HG03439 (cell line): ENCODE data around the gene PRR35.
A peak's percentile ranks its signal among the peaks of the same experiment; 100 is the strongest.

Source experiments
- ATAC-seq: cut with Tn5 transposase; IDR thresholded peaks from one replicate; pipeline ENCODE4 v1.9.1; 2021; ENCODE audit warnings: mild to moderate bottlenecking, moderate library complexity; ENCODE audit not compliant: unreplicated experiment

The PRR35 gene

GRCh38 chr16:578232-578869 lies 18.2 kb downstream of the PRR35 start:
- ATAC-seq = no peak

GRCh38 chr16:578870-579405 lies 18.7 kb downstream of the PRR35 start:
- ATAC-seq = no peak

GRCh38 chr16:580141-580945 lies 20.1 kb downstream of the PRR35 start:
- no peak for ATAC-seq

DNA sequence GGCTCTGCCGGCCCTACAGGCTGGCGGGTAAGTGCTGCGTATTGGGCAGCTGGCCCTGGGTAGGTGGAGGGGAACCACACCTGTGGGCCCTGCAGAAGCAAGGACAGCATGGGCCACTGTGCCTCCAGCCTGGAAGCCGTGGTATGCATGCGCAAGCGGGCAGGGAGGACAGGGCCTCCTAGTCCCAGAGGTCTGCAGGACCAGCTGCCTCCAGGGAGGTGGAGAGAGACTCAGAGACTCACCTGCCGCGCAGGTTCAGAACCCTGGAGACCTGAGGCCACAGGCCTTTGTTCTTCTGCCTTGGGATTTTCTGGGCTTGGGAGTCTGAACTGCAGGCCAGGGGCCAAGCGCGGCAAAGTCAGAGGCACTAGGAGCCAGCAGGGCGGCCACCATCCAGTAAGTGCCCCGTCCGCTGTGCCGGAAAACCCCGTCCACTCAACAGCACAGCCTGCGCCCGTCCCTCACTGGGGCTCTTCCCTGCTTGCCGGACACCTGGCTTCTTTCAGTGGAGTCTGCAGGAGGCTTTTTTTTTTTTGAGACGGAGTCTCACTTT lies 20.8 kb downstream of the PRR35 start:
- ATAC-seq = no peak

GRCh38 chr16:582218-582613 lies 22.0 kb downstream of the PRR35 start:
- no peak for ATAC-seq

DNA sequence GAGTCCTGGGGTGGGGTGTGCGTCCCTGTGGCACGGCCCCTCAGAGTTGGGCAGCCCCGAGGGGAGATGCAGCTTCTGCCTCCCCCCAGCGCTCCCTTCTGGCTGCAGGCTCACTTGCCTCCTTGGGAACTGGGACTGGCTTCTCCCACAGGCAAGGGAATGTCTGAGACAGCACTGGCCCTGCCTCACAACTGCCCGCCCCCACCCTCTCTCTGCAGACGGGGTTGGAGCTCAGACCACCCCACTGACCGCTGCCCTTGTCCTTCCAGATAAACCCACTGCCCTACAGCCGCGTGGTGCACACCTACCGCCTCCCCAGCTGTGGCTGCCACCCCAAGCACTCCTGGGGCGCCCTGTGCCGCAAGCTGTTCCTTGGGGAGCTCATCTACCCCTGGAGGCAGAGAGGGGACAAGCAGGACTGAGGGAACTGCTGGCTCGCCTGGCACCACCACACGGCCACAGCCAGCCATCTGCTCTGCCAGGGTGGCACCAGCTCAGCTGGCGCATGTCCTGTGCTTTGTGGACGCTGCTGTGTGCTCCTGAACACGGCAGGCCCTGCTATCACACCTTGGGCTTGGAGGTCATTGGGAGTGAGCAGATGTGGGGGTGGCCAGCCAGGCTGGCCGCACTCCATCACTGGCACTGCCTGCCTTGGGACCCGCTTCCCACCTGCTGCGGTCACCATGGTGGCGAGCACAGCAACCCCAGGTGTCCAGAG lies 22.6 kb downstream of the PRR35 start:
- no peak for ATAC-seq

DNA sequence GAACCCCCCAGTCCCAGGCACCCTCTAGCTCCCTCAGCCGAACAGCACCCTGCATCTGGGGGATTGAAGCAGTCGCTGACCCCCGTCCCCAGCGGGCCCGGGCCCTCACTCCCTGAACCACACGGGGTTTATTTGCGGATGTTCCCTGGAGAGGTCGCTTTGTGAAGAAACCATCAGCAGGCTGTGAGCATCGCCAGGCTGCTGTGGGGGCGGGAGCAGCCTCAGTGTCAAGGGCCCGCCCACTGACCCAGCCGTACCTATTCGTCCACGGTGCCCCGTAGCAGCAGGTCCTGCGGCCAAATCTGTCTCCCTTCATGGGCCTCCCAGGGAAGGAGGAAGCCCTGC lies 23.2 kb downstream of the PRR35 start:
- ATAC-seq = no peak

DNA sequence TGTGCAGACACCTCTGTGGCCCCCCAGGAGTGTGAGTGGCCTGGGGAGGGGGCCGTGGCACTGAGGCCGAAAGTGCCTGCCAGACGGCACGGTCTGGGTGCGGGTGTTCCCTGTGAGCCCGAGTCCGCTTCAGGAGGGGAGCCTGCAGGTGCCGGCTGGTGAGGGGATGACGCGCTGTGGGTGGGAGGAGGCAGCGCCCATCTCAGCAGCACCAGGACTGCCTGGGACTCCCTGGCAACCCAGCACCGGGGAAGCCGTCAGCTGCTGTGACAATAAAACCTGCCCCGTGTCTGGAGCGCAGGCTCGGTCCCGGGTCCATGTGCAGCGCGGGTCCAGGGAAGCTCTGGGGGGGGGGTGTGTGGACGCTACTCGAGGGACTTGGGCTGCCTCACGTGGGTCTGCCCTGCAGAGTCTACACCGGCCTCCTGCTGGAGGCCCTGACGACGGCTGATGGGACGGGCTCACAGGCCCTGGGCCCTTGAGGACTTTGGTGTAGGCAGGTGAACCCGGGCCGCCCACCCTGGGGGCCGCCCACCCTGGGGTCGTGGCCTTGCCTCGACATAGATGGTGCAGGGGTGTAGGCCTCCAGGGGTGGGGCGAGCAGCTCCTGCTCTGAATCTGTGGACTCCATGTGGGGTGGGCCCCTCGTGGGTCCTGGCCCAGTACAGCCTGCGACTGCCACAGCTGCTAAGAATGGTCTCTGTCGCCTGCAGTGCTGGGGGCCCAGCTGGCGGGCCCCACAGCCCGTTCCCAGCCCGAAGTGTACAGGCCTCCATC lies 23.8 kb downstream of the PRR35 start:
- ATAC-seq = no peak

DNA sequence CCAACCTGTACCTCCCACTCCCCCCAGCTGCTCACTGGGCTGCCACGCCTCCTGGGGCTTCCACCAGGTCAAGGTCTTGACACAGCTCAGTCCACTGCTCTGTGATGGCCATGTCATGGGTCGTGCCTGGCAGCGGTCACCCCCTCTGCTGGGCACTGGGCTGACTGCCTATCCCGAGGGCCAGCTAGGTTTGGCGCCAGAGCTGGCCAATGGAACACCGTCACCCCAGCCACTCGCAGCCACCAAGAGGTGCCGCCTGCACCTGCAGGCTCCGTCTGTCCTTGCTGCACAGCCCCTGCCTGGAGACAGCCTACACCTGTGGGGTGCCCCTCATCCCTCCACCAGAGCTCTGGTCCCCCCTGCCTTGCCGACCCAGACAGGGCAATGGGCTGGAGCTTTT lies 25.2 kb downstream of the PRR35 start:
- no peak for ATAC-seq

GRCh38 chr16:586047-586644 lies 26.0 kb downstream of the PRR35 start:
- no peak for ATAC-seq

DNA sequence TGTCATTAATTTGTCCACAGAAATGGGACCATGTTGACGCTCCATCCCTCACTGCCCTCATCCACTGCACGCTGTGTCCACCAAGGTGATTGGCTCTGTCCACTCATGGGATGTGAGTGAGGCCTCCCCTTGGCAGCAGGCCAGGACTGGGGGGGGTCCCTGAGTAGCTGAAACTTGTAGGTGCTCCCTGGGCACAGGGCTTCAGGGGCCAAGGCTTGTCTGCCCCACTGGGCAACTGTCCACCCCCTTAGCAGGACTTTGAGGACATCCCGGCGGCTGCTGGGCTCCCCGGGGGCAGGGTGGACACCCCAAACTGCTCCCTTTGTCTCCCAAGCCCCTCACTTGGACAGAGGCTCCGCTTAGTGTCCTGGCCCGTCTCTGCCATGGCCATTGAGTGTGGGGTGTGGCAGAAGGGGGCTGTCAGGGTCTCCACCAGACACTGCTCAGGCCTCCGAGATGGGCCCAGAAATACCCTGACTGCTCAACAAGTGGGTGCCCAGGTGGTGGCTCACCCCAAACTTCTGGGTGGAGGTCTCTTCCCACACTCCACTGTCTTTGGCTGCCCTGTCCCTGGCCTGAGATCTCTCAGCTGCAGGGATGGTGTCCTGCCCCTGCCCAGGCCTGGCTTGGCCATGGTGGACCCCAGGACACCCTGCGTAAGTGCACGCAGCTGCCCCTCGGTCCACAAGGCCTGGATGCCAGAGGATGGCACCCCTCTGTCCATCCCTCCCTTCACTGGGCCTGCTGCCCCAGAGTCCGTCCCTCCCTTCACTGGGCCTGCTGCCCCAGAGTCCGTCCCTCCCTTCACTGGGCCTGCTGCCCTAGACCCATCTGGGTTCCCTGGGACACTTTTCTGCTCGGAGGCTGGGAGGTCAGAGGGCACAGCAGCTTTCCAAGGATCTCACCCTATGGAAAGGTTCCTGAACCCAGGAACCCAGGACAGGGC lies 26.7 kb downstream of the PRR35 start:
- no peak for ATAC-seq

- ATAC-seq = no peak
Observed at GRCh38 chr16:588639-588888, 28.4 kb downstream of the PRR35 start.

- peak; percentile 77 for ATAC-seq
Observed at GRCh38 chr16:588889-589657, 28.9 kb downstream of the PRR35 start.

DNA sequence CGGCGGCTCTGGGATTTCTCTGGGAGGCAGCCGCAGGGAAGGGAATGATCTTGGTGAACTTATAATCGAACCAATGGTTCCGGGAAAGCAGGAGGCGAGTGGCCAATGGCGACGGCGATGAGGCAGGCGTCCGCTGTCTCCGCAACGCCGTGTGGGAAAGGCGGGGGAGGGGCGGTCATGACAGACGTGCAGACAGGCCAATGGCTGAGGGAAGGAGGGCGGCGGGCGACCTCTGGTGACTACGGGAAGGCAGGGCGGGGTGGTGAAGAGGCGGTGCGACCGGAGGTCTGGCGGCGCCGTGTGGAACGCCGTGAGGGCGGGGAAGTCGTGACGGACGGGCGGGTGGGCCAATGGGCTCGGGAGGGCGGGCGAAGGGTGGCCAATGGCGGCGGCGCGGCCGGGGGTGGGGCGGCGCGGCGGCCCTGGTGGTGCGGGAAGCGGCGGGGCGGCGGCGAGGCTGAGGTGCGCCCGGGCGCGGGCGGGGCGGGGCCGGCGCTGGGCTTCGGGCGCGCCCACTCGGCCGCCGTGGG lies 29.5 kb downstream of the PRR35 start, which contains the start of gene RAB40C:
TSS of gene RAB40C (plus strand) at position 409 of the 530 bp plus-strand sequence. CDS start 226 bp downstream, outside the sequence.
- peak; percentile 63 for ATAC-seq

DNA sequence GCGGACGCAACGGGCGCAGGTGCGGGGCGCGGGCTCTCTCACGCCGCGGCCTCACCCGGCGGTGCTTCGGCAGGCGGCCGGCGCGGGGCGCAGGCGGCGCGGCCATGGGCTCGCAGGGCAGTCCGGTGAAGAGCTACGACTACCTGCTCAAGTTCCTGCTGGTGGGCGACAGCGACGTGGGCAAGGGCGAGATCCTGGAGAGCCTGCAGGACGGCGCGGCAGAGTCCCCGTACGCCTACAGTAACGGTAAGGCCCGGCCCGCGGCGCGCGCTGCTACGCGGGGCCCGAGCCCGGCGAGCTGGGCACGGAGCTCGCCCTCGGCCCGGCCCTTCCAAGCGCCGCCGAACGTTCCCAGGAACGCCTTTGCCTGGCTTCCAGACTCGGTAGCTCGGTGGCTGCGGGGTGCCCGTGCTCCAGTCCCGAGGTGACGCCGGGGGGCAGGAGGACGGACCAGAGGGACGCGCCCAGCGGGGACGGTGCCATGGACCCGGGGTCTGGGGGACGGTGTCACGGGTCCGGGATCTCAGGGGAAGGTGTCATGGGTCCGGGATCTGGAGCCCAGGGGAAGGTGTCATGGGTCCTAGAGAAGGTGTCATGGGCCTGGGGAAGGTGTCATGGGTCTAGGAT lies 30.1 kb downstream of the PRR35 start:
- no peak for ATAC-seq

GRCh38 chr16:590815-591200 lies 30.6 kb downstream of the PRR35 start:
- ATAC-seq = no peak

- no peak for ATAC-seq
Observed at GRCh38 chr16:591231-591630, 31.0 kb downstream of the PRR35 start.
